Measurements from ENCODE around the gene SPANXN4.
A peak's percentile ranks its signal among the peaks of the same experiment; 100 is the strongest.

- TF ChIP-seq CTCF (IDR thresholded peaks at IDR 0.05; ENCODE audit: low read depth, low read length, missing input control) (no peak), TAF1 (conservative IDR thresholded peaks at IDR 0.05) (no peak), RAD21 (IDR thresholded peaks at IDR 0.05) (peak in 1 of 2 donors; percentile 7)
These were observed 26.5 kb upstream of the SPANXN4 start for GRCh38 chrX:142999199-142999701.
